Measurements from ENCODE around the gene GLYR1. TPM values are rescaled to one million over a fixed set of nuclear protein-coding genes. Genes with fewer than 3 reads are reported as not detected.

The GLYR1 gene
- polyA plus RNA-seq, 1 donor (not counting 4 experiments of a cell fraction or from before 2014, with no cell fraction given), result 42.6 TPM

DNA sequence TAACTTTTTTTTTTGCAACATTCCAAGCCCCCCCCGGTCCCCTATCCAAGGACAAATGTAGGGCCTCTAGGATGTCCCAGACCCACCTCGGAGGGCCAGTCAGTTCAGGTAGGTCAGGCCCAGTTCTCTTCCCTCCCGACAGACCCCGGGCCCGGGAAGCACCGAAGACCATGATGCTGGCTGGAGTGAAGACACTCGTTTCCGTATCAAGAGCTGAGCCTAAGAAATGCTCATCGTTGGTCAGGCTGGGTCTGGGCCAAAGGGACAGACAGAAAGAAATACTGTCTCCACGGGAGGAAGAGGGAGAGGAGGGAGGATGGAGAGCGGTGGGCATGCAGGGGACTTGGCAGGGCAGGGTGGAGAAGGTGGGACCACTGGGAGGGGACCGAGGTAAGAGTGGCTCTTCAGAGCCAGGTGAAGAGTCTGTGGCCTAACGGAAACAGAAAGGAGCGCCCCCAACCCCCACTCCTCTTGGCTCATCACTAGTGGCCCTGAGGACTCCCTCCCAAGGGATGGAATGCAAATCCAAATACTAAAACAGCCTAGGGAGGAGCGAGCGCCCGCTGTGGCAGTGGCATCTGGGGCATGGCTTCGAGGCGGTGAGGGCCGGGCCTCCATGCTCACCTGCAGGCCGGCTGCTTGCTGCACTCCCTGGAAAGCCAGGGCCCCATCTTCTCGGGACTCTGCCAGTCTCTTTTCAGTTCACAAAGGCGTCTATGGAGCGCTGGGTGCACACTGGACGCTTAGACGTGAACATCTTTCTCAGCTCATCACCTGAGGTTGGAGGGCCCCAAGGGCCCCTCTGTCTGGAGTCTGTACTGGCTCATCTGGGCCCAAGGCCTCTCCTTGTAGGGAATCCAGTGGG, 43.0 kb downstream of the GLYR1 start:
- FAIRE-seq, result no peak

DNA sequence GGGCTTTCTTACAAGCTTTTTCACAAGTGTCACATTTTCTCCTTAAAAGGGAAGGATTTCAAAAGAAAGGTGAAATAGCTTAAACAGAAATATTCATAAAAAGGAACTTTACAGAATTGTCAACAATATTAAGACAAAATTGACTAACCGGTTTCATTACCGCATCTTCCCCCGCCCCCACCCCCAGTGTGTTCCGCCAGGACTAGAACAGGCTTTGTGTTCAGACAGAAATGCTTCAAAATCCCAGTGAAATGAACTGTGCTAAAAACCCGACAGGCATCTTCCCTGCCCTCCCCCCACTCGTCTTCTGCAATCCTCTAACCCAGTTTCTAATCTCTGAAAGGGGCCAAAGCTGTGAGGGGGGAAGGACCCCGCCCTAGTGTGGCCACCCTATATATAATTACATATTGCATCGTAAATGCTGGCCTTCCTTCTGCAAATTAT, 43.7 kb downstream of the GLYR1 start:
- no peaks in the 10 kb centered on the region for H4K20me1 ChIP-seq (ENCODE audit: control insufficient read depth, extremely low read depth, insufficient read depth, low read length)
- H3K9ac ChIP-seq (ENCODE audit: control insufficient read depth, extremely low read depth, insufficient read depth, low read length), result no peak overlapping the region
- no peak overlapping the region for H3K27ac ChIP-seq (ENCODE audit: control insufficient read depth, insufficient read depth, low read length)
- peak overlapping the region in 2 of 3 experiments; percentile 66 to 67 for H3K4me3 ChIP-seq (ENCODE audit: control insufficient read depth in 2 of 3, extremely low read depth in 1 of 3, insufficient read depth in 2 of 3, low read depth in 1 of 3, low read length in 3 of 3)
- FAIRE-seq (no peak), DNase-seq (ENCODE audit: low read depth, low spot score) (no peak)
- no peaks in the 10 kb centered on the region for H3K9me1 ChIP-seq (ENCODE audit: control insufficient read depth, extremely low read depth, insufficient read depth, low read length)
- H3K79me2 ChIP-seq (ENCODE audit: control insufficient read depth, insufficient read depth, low read length), result no peaks in the 10 kb centered on the region
- H3K9me3 ChIP-seq (ENCODE audit: control insufficient read depth, low read depth, low read length), result no peaks in the 10 kb centered on the region
- H3K36me3 ChIP-seq (ENCODE audit: control insufficient read depth in 2 of 2, extremely low read depth in 1 of 2, insufficient read depth in 2 of 2, low read length in 2 of 2), result peaks cover 11 to 13% of the 10 kb centered on the region in 2 experiments
- dilution Hi-C loops (cut with MboI; ENCODE audit: extremely low pct_ligation_motif_present, low sequenced_read_pairs), result no loop called here
- peaks cover 25% of the 10 kb centered on the region for H3K4me1 ChIP-seq (ENCODE audit: control insufficient read depth, extremely low read depth, insufficient read depth, low read length)
- no peak for TF ChIP-seq EZH2 (IDR thresholded peaks at IDR 0.05; ENCODE audit: low read length)
- TF ChIP-seq, protein P1, sequence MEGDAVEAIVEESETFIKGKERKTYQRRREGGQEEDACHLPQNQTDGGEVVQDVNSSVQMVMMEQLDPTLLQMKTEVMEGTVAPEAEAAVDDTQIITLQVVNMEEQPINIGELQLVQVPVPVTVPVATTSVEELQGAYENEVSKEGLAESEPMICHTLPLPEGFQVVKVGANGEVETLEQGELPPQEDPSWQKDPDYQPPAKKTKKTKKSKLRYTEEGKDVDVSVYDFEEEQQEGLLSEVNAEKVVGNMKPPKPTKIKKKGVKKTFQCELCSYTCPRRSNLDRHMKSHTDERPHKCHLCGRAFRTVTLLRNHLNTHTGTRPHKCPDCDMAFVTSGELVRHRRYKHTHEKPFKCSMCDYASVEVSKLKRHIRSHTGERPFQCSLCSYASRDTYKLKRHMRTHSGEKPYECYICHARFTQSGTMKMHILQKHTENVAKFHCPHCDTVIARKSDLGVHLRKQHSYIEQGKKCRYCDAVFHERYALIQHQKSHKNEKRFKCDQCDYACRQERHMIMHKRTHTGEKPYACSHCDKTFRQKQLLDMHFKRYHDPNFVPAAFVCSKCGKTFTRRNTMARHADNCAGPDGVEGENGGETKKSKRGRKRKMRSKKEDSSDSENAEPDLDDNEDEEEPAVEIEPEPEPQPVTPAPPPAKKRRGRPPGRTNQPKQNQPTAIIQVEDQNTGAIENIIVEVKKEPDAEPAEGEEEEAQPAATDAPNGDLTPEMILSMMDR (optimal IDR thresholded peaks at IDR 0.05 in 1 of 3, IDR thresholded peaks at IDR 0.05 in 1 of 3, conservative IDR thresholded peaks at IDR 0.05 in 1 of 3; ENCODE audit: extremely low read depth in 1 of 3, insufficient read depth in 2 of 3, low read length in 3 of 3), result no peak
- H3K4me2 ChIP-seq (ENCODE audit: control insufficient read depth, extremely low read depth, insufficient read depth, low read depth, low read length), result peak overlapping the region; percentile 75
- no peaks in the 10 kb centered on the region for H3K27me3 ChIP-seq (ENCODE audit: control insufficient read depth, extremely low read depth, insufficient read depth, low read length)
- no peak overlapping the region for H2AFZ ChIP-seq (ENCODE audit: control insufficient read depth, low read length)

More for the DNA sequence above, 43.0 kb downstream of the GLYR1 start:
- no peaks in the 10 kb centered on the region for H3K79me2 ChIP-seq (ENCODE audit: control insufficient read depth, insufficient read depth, low read length)
- no peaks in the 10 kb centered on the region for H3K9me3 ChIP-seq (ENCODE audit: control insufficient read depth, low read depth, low read length)
- no peak overlapping the region for H3K27ac ChIP-seq (ENCODE audit: control insufficient read depth, insufficient read depth, low read length)
- no peak overlapping the region for H2AFZ ChIP-seq (ENCODE audit: control insufficient read depth, low read length)
- no peaks in the 10 kb centered on the region for H3K9me1 ChIP-seq (ENCODE audit: control insufficient read depth, extremely low read depth, insufficient read depth, low read length)
- TF ChIP-seq EZH2 (IDR thresholded peaks at IDR 0.05; ENCODE audit: low read length), result no peak
- TF ChIP-seq, protein P1 (optimal IDR thresholded peaks at IDR 0.05 in 1 of 3, IDR thresholded peaks at IDR 0.05 in 1 of 3, conservative IDR thresholded peaks at IDR 0.05 in 1 of 3; ENCODE audit: extremely low read depth in 1 of 3, insufficient read depth in 2 of 3, low read length in 3 of 3), result no peak
- H3K27me3 ChIP-seq (ENCODE audit: control insufficient read depth, extremely low read depth, insufficient read depth, low read length), result no peaks in the 10 kb centered on the region
- no peak overlapping the region for H3K4me2 ChIP-seq (ENCODE audit: control insufficient read depth, extremely low read depth, insufficient read depth, low read depth, low read length)
- H3K4me3 ChIP-seq (ENCODE audit: control insufficient read depth in 2 of 3, extremely low read depth in 1 of 3, insufficient read depth in 2 of 3, low read depth in 1 of 3, low read length in 3 of 3), result no peak overlapping the region
- dilution Hi-C loops (cut with MboI; ENCODE audit: extremely low pct_ligation_motif_present, low sequenced_read_pairs), result no loop called here
- peaks cover 25% of the 10 kb centered on the region for H3K4me1 ChIP-seq (ENCODE audit: control insufficient read depth, extremely low read depth, insufficient read depth, low read length)
- H4K20me1 ChIP-seq (ENCODE audit: control insufficient read depth, extremely low read depth, insufficient read depth, low read length), result no peaks in the 10 kb centered on the region
- DNase-seq (ENCODE audit: low read depth, low spot score), result no peak
- H3K36me3 ChIP-seq (ENCODE audit: control insufficient read depth in 2 of 2, extremely low read depth in 1 of 2, insufficient read depth in 2 of 2, low read length in 2 of 2), result peaks cover 11 to 13% of the 10 kb centered on the region in 2 experiments
- H3K9ac ChIP-seq (ENCODE audit: control insufficient read depth, extremely low read depth, insufficient read depth, low read length), result no peak overlapping the region
